Measurements from ENCODE around the gene LIPC.

LIPC gene

GRCh38 chr15:58406811-58407210 is 25.0 kb upstream of the LIPC start:
- H3K27me3 ChIP-seq (ENCODE audit: insufficient read depth, low read length), result no peaks in the 10 kb centered on the region
- no peaks in the 10 kb centered on the region for H3K9me3 ChIP-seq (ENCODE audit: insufficient read depth, low read depth, low read length)
- WGBS, result 77% methylated on average over 3 of the region's 3 CpGs
- H3K27ac ChIP-seq (ENCODE audit: low read depth, low read length), result no peak overlapping the region; the same call in 1 of the 2 replicates
- H3K36me3 ChIP-seq (ENCODE audit: insufficient read depth, low read length), result no peaks in the 10 kb centered on the region
- H3K4me1 ChIP-seq (ENCODE audit: insufficient read depth, low read length), result peaks cover 3% of the 10 kb centered on the region; the same call in 1 of the 2 replicates
- no peak overlapping the region for H3K9ac ChIP-seq (ENCODE audit: low read depth, low read length)
- no peak overlapping the region for H3K4me3 ChIP-seq (ENCODE audit: low read length)

GRCh38 chr15:58407236-58407775 is 24.5 kb upstream of the LIPC start:
- peaks cover 3% of the 10 kb centered on the region; the same call in 1 of the 2 replicates for H3K4me1 ChIP-seq (ENCODE audit: insufficient read depth, low read length)
- H3K9ac ChIP-seq (ENCODE audit: low read depth, low read length), result no peak overlapping the region
- WGBS, result 72% methylated on average over 1 of the region's 1 CpG
- no peaks in the 10 kb centered on the region for H3K36me3 ChIP-seq (ENCODE audit: insufficient read depth, low read length)
- H3K9me3 ChIP-seq (ENCODE audit: insufficient read depth, low read depth, low read length), result no peaks in the 10 kb centered on the region
- no peak overlapping the region; the same call in 1 of the 2 replicates for H3K27ac ChIP-seq (ENCODE audit: low read depth, low read length)
- H3K4me3 ChIP-seq (ENCODE audit: low read length), result no peak overlapping the region
- H3K27me3 ChIP-seq (ENCODE audit: insufficient read depth, low read length), result no peaks in the 10 kb centered on the region

GRCh38 chr15:58407778-58408177 is 24.0 kb upstream of the LIPC start:
- H3K27ac ChIP-seq (ENCODE audit: low read depth, low read length), result no peak overlapping the region
- peaks cover 3% of the 10 kb centered on the region; the same call in 1 of the 2 replicates for H3K4me1 ChIP-seq (ENCODE audit: insufficient read depth, low read length)
- WGBS, result 93% methylated on average over 4 of the region's 4 CpGs
- no peaks in the 10 kb centered on the region for H3K9me3 ChIP-seq (ENCODE audit: insufficient read depth, low read depth, low read length)
- no peaks in the 10 kb centered on the region for H3K27me3 ChIP-seq (ENCODE audit: insufficient read depth, low read length)
- no peak overlapping the region for H3K9ac ChIP-seq (ENCODE audit: low read depth, low read length)
- no peak overlapping the region for H3K4me3 ChIP-seq (ENCODE audit: low read length)
- no peaks in the 10 kb centered on the region for H3K36me3 ChIP-seq (ENCODE audit: insufficient read depth, low read length)

GRCh38 chr15:58409861-58410260 is 21.9 kb upstream of the LIPC start:
- no peaks in the 10 kb centered on the region for H3K36me3 ChIP-seq (ENCODE audit: insufficient read depth, low read length)
- H3K27me3 ChIP-seq (ENCODE audit: insufficient read depth, low read length), result no peaks in the 10 kb centered on the region
- no peak overlapping the region for H3K4me3 ChIP-seq (ENCODE audit: low read length)
- H3K9ac ChIP-seq (ENCODE audit: low read depth, low read length), result no peak overlapping the region
- no peak overlapping the region for H3K27ac ChIP-seq (ENCODE audit: low read depth, low read length)
- H3K9me3 ChIP-seq (ENCODE audit: insufficient read depth, low read depth, low read length), result peaks cover 2% of the 10 kb centered on the region; the same call in 1 of the 2 replicates
- H3K4me1 ChIP-seq (ENCODE audit: insufficient read depth, low read length), result peaks cover 3% of the 10 kb centered on the region; the same call in 1 of the 2 replicates

GRCh38 chr15:58410353-58410752 is 21.4 kb upstream of the LIPC start:
- no peak overlapping the region for H3K9ac ChIP-seq (ENCODE audit: low read depth, low read length)
- 95% methylated on average over 4 of the region's 4 CpGs for WGBS
- peaks cover 2% of the 10 kb centered on the region; the same call in 1 of the 2 replicates for H3K9me3 ChIP-seq (ENCODE audit: insufficient read depth, low read depth, low read length)

GRCh38 chr15:58413253-58413652 is 18.5 kb upstream of the LIPC start:
- H3K27ac ChIP-seq (ENCODE audit: low read depth, low read length), result no peak overlapping the region
- WGBS, result 95% methylated on average over 3 of the region's 3 CpGs

More at GRCh38 chr15:58410353-58410752, 21.4 kb upstream of the LIPC start:
- H3K36me3 ChIP-seq (ENCODE audit: insufficient read depth, low read length), result no peaks in the 10 kb centered on the region
- no peaks in the 10 kb centered on the region for H3K27me3 ChIP-seq (ENCODE audit: insufficient read depth, low read length)
- no peak overlapping the region for H3K4me3 ChIP-seq (ENCODE audit: low read length)
- no peak overlapping the region for H3K27ac ChIP-seq (ENCODE audit: low read depth, low read length)
- peaks cover 3% of the 10 kb centered on the region; the same call in 1 of the 2 replicates for H3K4me1 ChIP-seq (ENCODE audit: insufficient read depth, low read length)

GRCh38 chr15:58415636-58416035 is 16.2 kb upstream of the LIPC start:
- no peak overlapping the region for H3K4me3 ChIP-seq (ENCODE audit: low read length)
- WGBS, result no CpG with 5 or more reads among the region's 3 CpGs
- no peak overlapping the region for H3K27ac ChIP-seq (ENCODE audit: low read depth, low read length)
- H3K36me3 ChIP-seq (ENCODE audit: insufficient read depth, low read length), result no peaks in the 10 kb centered on the region
- no peak overlapping the region for H3K9ac ChIP-seq (ENCODE audit: low read depth, low read length)
- H3K27me3 ChIP-seq (ENCODE audit: insufficient read depth, low read length), result no peaks in the 10 kb centered on the region
- H3K9me3 ChIP-seq (ENCODE audit: insufficient read depth, low read depth, low read length), result peaks cover 8% of the 10 kb centered on the region; the same call in 1 of the 2 replicates
- H3K4me1 ChIP-seq (ENCODE audit: insufficient read depth, low read length), result no peaks in the 10 kb centered on the region

More at GRCh38 chr15:58413253-58413652, 18.5 kb upstream of the LIPC start:
- Histone ChIP-seq H3K9ac (ENCODE audit: low read depth, low read length) (no peak overlapping the region), H3K36me3 (ENCODE audit: insufficient read depth, low read length) (no peaks in the 10 kb centered on the region), H3K9me3 (ENCODE audit: insufficient read depth, low read depth, low read length) (peaks cover 8% of the 10 kb centered on the region; the same call in 1 of the 2 replicates), H3K4me3 (ENCODE audit: low read length) (no peak overlapping the region), H3K27me3 (ENCODE audit: insufficient read depth, low read length) (no peaks in the 10 kb centered on the region), H3K4me1 (ENCODE audit: insufficient read depth, low read length) (no peaks in the 10 kb centered on the region)

GRCh38 chr15:58416963-58417362 is 14.8 kb upstream of the LIPC start:
- no peaks in the 10 kb centered on the region for H3K27me3 ChIP-seq (ENCODE audit: insufficient read depth, low read length)
- WGBS, result 93% methylated on average over 2 of the region's 5 CpGs
- H3K9me3 ChIP-seq (ENCODE audit: insufficient read depth, low read depth, low read length), result peaks cover 8% of the 10 kb centered on the region; the same call in 1 of the 2 replicates
- H3K27ac ChIP-seq (ENCODE audit: low read depth, low read length), result no peak overlapping the region
- no peaks in the 10 kb centered on the region for H3K4me1 ChIP-seq (ENCODE audit: insufficient read depth, low read length)
- no peak overlapping the region for H3K9ac ChIP-seq (ENCODE audit: low read depth, low read length)
- H3K4me3 ChIP-seq (ENCODE audit: low read length), result no peak overlapping the region
- H3K36me3 ChIP-seq (ENCODE audit: insufficient read depth, low read length), result no peaks in the 10 kb centered on the region

GRCh38 chr15:58418135-58418534 is 13.7 kb upstream of the LIPC start:
- Histone ChIP-seq H3K4me3 (ENCODE audit: low read length) (no peak overlapping the region), H3K9ac (ENCODE audit: low read depth, low read length) (no peak overlapping the region), H3K9me3 (ENCODE audit: insufficient read depth, low read depth, low read length) (peaks cover 8% of the 10 kb centered on the region; the same call in 1 of the 2 replicates), H3K27ac (ENCODE audit: low read depth, low read length) (no peak overlapping the region), H3K27me3 (ENCODE audit: insufficient read depth, low read length) (no peaks in the 10 kb centered on the region), H3K36me3 (ENCODE audit: insufficient read depth, low read length) (no peaks in the 10 kb centered on the region), H3K4me1 (ENCODE audit: insufficient read depth, low read length) (no peaks in the 10 kb centered on the region)
- 86% methylated on average over 1 of the region's 1 CpG for WGBS

- no peaks in the 10 kb centered on the region for H3K4me1 ChIP-seq (ENCODE audit: insufficient read depth, low read length)
- H3K27ac ChIP-seq (ENCODE audit: low read depth, low read length), result no peak overlapping the region
- WGBS, result 91% methylated on average over 11 of the region's 11 CpGs
- no peak overlapping the region for H3K9ac ChIP-seq (ENCODE audit: low read depth, low read length)
- no peaks in the 10 kb centered on the region for H3K36me3 ChIP-seq (ENCODE audit: insufficient read depth, low read length)
- H3K4me3 ChIP-seq (ENCODE audit: low read length), result no peak overlapping the region
- H3K27me3 ChIP-seq (ENCODE audit: insufficient read depth, low read length), result no peaks in the 10 kb centered on the region
- peaks cover 6% of the 10 kb centered on the region; the same call in 1 of the 2 replicates for H3K9me3 ChIP-seq (ENCODE audit: insufficient read depth, low read depth, low read length)
Measured at GRCh38 chr15:58419803-58420524, 11.8 kb upstream of the LIPC start.

GRCh38 chr15:58420579-58421043 is 11.2 kb upstream of the LIPC start:
- WGBS, result 87% methylated on average over 5 of the region's 5 CpGs
- H3K4me1 ChIP-seq (ENCODE audit: insufficient read depth, low read length), result no peaks in the 10 kb centered on the region

More at GRCh38 chr15:58420579-58421043, 11.2 kb upstream of the LIPC start:
- Histone ChIP-seq H3K27me3 (ENCODE audit: insufficient read depth, low read length) (no peaks in the 10 kb centered on the region), H3K36me3 (ENCODE audit: insufficient read depth, low read length) (no peaks in the 10 kb centered on the region), H3K4me3 (ENCODE audit: low read length) (no peak overlapping the region), H3K9ac (ENCODE audit: low read depth, low read length) (no peak overlapping the region), H3K27ac (ENCODE audit: low read depth, low read length) (no peak overlapping the region), H3K9me3 (ENCODE audit: insufficient read depth, low read depth, low read length) (peaks cover 6% of the 10 kb centered on the region; the same call in 1 of the 2 replicates)

All from HUES64 (cell line).